OCI-LY1 (cell line): ENCODE measurements around the gene JMJD4.

Experiments used
- H2AFZ ChIP-seq: fragments of 200-600 bp; sonication (generic), shearing (Covaris generic); 2 replicates; pipeline ENCODE4 v1.6.0; 2014; ENCODE audit warnings: antibody characterized with exemption, mild to moderate bottlenecking, low read length
- H3F3A ChIP-seq: fragments of 200-600 bp; sonication (generic), shearing (Covaris generic); 2 replicates; pipeline ENCODE4 v1.6.0; 2014; ENCODE audit warnings: mild to moderate bottlenecking, antibody characterized with exemption, low read length, moderate library complexity; ENCODE audit not compliant: insufficient read depth
- H3K27ac ChIP-seq: fragments of 200-600 bp; sonication (generic); 2 replicates; pipeline ENCODE4 v1.5.1; 2014; ENCODE audit warnings: low read length, mixed run types, mild to moderate bottlenecking, low read depth; ENCODE audit not compliant: poor library complexity, severe bottlenecking
- H3K27me3 ChIP-seq: fragments of 200-600 bp; sonication (generic); 2 replicates; pipeline ENCODE4 v1.6.0; 2014; ENCODE audit warnings: antibody characterized with exemption, mild to moderate bottlenecking, low read length, moderate library complexity; ENCODE audit not compliant: insufficient read depth
- H3K36me3 ChIP-seq: fragments of 200-600 bp; sonication (generic); 2 replicates; pipeline ENCODE4 v1.6.1; 2014; ENCODE audit warnings: mild to moderate bottlenecking, antibody characterized with exemption, low read length, moderate library complexity, mixed read lengths; ENCODE audit not compliant: insufficient read depth
- H3K4me1 ChIP-seq: fragments of 200-600 bp; sonication (generic); 2 replicates; pipeline ENCODE4 v1.5.1; 2014; ENCODE audit warnings: mild to moderate bottlenecking, low read length, moderate library complexity; ENCODE audit not compliant: insufficient read depth, severe bottlenecking
- H3K4me2 ChIP-seq: fragments of 200-600 bp; sonication (generic), shearing (Covaris generic); 2 replicates; pipeline ENCODE4 v1.6.1; 2014; ENCODE audit warnings: low read length
- H3K4me3 ChIP-seq: fragments of 200-600 bp; sonication (generic); 2 replicates; pipeline ENCODE4 v1.5.1; 2014; ENCODE audit warnings: low read length, low read depth, mild to moderate bottlenecking, mixed read lengths; ENCODE audit not compliant: poor library complexity, severe bottlenecking
- H3K79me2 ChIP-seq: fragments of 200-600 bp; shearing (Covaris generic); 2 replicates; pipeline ENCODE4 v1.6.1; 2016; ENCODE audit warnings: mixed run types, low read length, mixed read lengths; ENCODE audit not compliant: insufficient read depth
- H3K9ac ChIP-seq: fragments of 200-600 bp; sonication (generic), shearing (Covaris generic); 2 replicates; pipeline ENCODE4 v1.6.1; 2014; ENCODE audit warnings: mild to moderate bottlenecking, low read length, mixed read lengths
- H3K9me2 ChIP-seq: fragments of 200-600 bp; sonication (generic), shearing (Covaris generic); 2 replicates; pipeline ENCODE4 v1.6.1; 2014; ENCODE audit warnings: low read depth, mild to moderate bottlenecking, low read length, mixed read lengths
- H3K9me3 ChIP-seq: fragments of 200-600 bp; shearing (Covaris generic); 2 replicates; pipeline ENCODE4 v1.6.1; 2014; ENCODE audit warnings: low read length, mixed read lengths
- H4K20me1 ChIP-seq: fragments of 200-600 bp; sonication (generic), shearing (Covaris generic); 2 replicates; pipeline ENCODE4 v1.6.0; 2016; ENCODE audit warnings: mild to moderate bottlenecking, low read length; ENCODE audit not compliant: insufficient read depth
- EZH2 ChIP-seq: fragments of 200-600 bp; sonication (generic), shearing (Covaris generic); IDR thresholded peaks from 2 replicates; pipeline ENCODE4 v1.8.0; 2017; ENCODE audit warnings: borderline replicate concordance, mixed run types, mild to moderate bottlenecking, antibody characterized with exemption, low read length, moderate library complexity, mixed read lengths
- TF ChIP-seq, protein P1 (sequence below): fragments of 200-600 bp; sonication (generic), shearing (Covaris generic); IDR thresholded peaks from 2 replicates; pipeline ENCODE4 v1.5.1; 2017; ENCODE audit warnings: mild to moderate bottlenecking, antibody characterized with exemption, low read length, moderate library complexity, mixed read lengths

The JMJD4 gene

DNA sequence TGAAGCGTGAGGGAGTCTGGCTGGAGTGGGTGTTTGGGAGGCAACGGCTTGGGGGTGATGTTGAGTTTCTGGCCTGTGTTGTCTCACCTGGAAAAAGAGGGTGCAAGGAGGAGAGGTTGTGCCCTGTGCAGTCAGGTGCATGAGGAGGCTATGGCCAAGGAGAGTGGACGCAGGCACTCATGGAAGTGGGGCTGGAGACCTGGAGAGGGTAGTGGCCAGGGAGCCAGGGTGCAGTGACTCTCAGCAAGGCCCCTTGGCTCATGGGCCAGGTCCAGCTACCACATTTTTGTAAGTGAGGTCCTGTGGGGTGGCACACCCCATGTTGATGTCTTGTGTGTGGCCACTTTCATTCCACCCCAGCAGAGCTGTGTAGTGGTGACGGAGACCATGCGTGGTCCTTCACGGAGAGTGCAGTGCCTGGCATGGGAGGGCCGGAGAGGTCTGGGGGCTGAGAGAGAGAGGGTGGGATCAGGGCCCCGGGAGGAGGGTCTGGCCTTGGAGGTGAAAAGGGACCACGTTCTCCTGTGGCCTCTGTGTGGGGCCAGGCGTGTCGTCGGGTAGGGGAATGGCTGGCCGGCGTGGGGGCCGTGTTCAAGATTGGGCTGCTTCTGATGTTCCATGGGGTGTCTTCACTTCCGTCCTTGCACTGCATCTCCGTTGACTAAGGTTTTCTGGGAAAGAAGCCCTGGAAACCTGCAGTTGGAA lies 6.2 kb upstream of the JMJD4 start:
- Histone ChIP-seq H3K27me3 (no peaks in the 10 kb centered on the region), H3F3A (no peaks in the 10 kb centered on the region), H3K9me3 (no peaks in the 10 kb centered on the region), H3K9me2 (no peaks in the 10 kb centered on the region), H3K79me2 (peaks cover 11% of the 10 kb centered on the region; the same call in 1 of the 2 replicates), H3K4me3 (no peak overlapping the region), H3K36me3 (no peaks in the 10 kb centered on the region), H3K4me2 (no peak overlapping the region), H4K20me1 (no peaks in the 10 kb centered on the region), H3K27ac (no peak overlapping the region), H2AFZ (no peak overlapping the region), H3K9ac (no peak overlapping the region), H3K4me1 (peaks cover 46% of the 10 kb centered on the region)
- TF ChIP-seq, protein P1, sequence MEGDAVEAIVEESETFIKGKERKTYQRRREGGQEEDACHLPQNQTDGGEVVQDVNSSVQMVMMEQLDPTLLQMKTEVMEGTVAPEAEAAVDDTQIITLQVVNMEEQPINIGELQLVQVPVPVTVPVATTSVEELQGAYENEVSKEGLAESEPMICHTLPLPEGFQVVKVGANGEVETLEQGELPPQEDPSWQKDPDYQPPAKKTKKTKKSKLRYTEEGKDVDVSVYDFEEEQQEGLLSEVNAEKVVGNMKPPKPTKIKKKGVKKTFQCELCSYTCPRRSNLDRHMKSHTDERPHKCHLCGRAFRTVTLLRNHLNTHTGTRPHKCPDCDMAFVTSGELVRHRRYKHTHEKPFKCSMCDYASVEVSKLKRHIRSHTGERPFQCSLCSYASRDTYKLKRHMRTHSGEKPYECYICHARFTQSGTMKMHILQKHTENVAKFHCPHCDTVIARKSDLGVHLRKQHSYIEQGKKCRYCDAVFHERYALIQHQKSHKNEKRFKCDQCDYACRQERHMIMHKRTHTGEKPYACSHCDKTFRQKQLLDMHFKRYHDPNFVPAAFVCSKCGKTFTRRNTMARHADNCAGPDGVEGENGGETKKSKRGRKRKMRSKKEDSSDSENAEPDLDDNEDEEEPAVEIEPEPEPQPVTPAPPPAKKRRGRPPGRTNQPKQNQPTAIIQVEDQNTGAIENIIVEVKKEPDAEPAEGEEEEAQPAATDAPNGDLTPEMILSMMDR, result no peak
- no peak for TF ChIP-seq EZH2

DNA sequence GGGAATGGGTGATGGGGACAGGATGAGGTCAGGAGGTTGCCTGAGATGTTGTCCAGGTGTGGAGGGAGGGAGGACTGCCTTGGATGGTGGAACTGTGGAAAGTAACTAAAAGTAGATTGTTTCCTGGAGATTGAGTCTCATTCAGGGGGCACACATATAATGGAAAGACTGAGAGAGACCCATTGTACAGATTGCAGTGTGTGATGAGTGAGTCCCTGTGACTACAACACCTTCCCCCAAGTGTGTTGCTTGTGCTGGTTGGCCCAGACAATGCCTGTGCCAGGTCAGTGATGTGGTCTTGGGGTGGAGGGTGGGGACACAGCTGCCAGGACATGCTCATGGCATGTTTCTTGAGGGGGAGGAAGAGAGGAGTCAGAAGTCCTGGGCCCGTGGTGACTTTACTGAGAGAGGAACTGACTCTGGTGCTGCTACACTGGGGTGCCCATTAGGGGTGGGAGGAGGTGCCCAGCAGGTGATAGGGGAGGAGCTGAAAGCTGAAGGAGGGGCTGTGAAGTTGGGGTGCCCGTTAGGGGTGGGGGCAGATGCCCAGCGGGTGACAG lies 5.4 kb upstream of the JMJD4 start:
- Histone ChIP-seq H3K79me2 (peaks cover 17% of the 10 kb centered on the region; the same call in 1 of the 2 replicates), H4K20me1 (no peaks in the 10 kb centered on the region), H3K4me2 (no peak overlapping the region; the same call in 1 of the 2 replicates), H3K9me2 (no peaks in the 10 kb centered on the region), H3K27ac (no peak overlapping the region), H3K4me3 (no peak overlapping the region), H3K9ac (no peak overlapping the region), H3K27me3 (no peaks in the 10 kb centered on the region), H3K9me3 (no peaks in the 10 kb centered on the region), H3K36me3 (no peaks in the 10 kb centered on the region), H3K4me1 (peaks cover 51% of the 10 kb centered on the region), H3F3A (no peaks in the 10 kb centered on the region), H2AFZ (no peak overlapping the region)
- TF ChIP-seq, protein P1, result no peak
- no peak for TF ChIP-seq EZH2

DNA sequence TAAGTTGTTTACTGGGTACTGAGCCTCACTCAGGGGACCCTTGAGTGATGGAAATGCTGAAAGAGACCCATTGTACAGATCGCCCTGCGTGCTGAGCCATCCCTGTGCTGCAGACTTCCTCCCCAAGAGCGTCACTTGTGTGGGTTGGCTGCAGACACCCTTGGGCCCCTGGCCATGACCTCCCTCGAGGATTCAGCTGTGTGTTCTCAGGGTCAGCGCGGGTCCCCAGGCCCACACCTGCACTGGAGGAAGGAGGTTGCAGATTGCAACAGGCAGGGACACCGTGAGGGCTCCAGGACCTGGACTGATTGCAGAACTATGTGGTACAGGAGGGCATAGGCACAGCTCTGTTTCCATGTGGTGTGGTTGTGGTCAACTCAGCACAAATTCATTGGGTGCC lies 4.5 kb upstream of the JMJD4 start:
- Histone ChIP-seq H3K9me3 (no peaks in the 10 kb centered on the region), H3K9me2 (no peaks in the 10 kb centered on the region), H3F3A (no peaks in the 10 kb centered on the region), H3K4me3 (no peak overlapping the region), H3K36me3 (no peaks in the 10 kb centered on the region), H2AFZ (no peak overlapping the region), H3K4me1 (peaks cover 44% of the 10 kb centered on the region), H3K9ac (no peak overlapping the region; the same call in 1 of the 2 replicates), H3K27me3 (no peaks in the 10 kb centered on the region), H3K79me2 (peaks cover 15% of the 10 kb centered on the region), H4K20me1 (no peaks in the 10 kb centered on the region), H3K4me2 (peak overlapping the region; percentile 46), H3K27ac (peak overlapping the region; percentile 69)
- TF ChIP-seq EZH2, result no peak
- TF ChIP-seq, protein P1, result no peak
